Posterior vena cava (tissue), 2 donors: ENCODE data around the gene EML4. TPM values are rescaled to one million over a fixed set of nuclear protein-coding genes. Genes with fewer than 3 reads are reported as not detected.

ENCODE experiments used
- DNase-seq: peaks from one replicate; pipeline ENCODE4 v3.0.0-alpha.2; 2020; ENCODE audit warnings: low spot score
- intact Hi-C, 2 donors: fragments of 100-400 bp; cut with DNase I; formaldehyde crosslinking; loops; one replicate each; pipeline versions ENCODE4 v1.14.1 to v1.14.2; 2022 to 2023
- total RNA-seq, 2 donors: library from RNA; stranded (reverse); fragmentation: NEBNext Ultra II Directional; extraction: Animal tissue kit (Norgen Biotek cat#: 25700); gene quantifications; one replicate each; pipeline ENCODE4 v1.2.1, GENCODE V29; 2021
- donor health status: DM: yes; HTN: yes; CAD: no.
- donor health status: DM: yes; HTN: yes; CAD: no.

Gene EML4
- total RNA-seq, 2 donors from 2014 or later, result 33.9 to 36.6 TPM

GRCh38 chr2:42310007-42310515 is 140.9 kb downstream of the EML4 start:
- no peak for DNase-seq
- intact Hi-C loops, result no loop called here

- intact Hi-C loops, result no loop called here
- no peak for DNase-seq
These were observed 143.0 kb downstream of the EML4 start for GRCh38 chr2:42312106-42312505.

GRCh38 chr2:42314892-42315468 is 145.8 kb downstream of the EML4 start:
- no peak for DNase-seq
- intact Hi-C loops, result no loop called here

- no peak for DNase-seq
- intact Hi-C loops, result no loop called here
These were observed 146.8 kb downstream of the EML4 start for GRCh38 chr2:42315844-42316470.

GRCh38 chr2:42316910-42317309 is 147.8 kb downstream of the EML4 start:
- intact Hi-C loops, result no loop called here

GRCh38 chr2:42317486-42317885 is 148.3 kb downstream of the EML4 start:
- intact Hi-C loops, result no loop called here
- DNase-seq, result no peak

More at GRCh38 chr2:42316910-42317309, 147.8 kb downstream of the EML4 start:
- DNase-seq, result no peak

- intact Hi-C loops, result no loop called here
These were observed 148.8 kb downstream of the EML4 start for GRCh38 chr2:42317945-42318344.

GRCh38 chr2:42319265-42319664 is 150.1 kb downstream of the EML4 start:
- intact Hi-C loops, result no loop called here
- no peak for DNase-seq

More at GRCh38 chr2:42317945-42318344, 148.8 kb downstream of the EML4 start:
- no peak for DNase-seq

GRCh38 chr2:42321452-42322064 is 152.4 kb downstream of the EML4 start:
- DNase-seq, result no peak
- intact Hi-C loops, result no loop called here

GRCh38 chr2:42324244-42324643 is 155.1 kb downstream of the EML4 start:
- DNase-seq, result no peak
- intact Hi-C loops, result no loop called here

- DNase-seq, result no peak
- intact Hi-C loops, result loop anchor here in 1 of 2 donors (5.0 kb wide), 1 partner anchor 228 kb away; no protein-coding TSS in a partner anchor
These were observed 155.8 kb downstream of the EML4 start for GRCh38 chr2:42324949-42325348.

GRCh38 chr2:42325609-42326008 is 156.5 kb downstream of the EML4 start:
- DNase-seq, result no peak
- intact Hi-C loops, result loop anchor here in 1 of 2 donors (5.0 kb wide), 1 partner anchor 228 kb away; no protein-coding TSS in a partner anchor

GRCh38 chr2:42327125-42327524 is 158.0 kb downstream of the EML4 start:
- intact Hi-C loops, result loop anchor here in 1 of 2 donors (5.0 kb wide), 1 partner anchor 230 kb away; no protein-coding TSS in a partner anchor
- DNase-seq, result no peak

GRCh38 chr2:42328148-42328833 is 159.1 kb downstream of the EML4 start:
- intact Hi-C loops, result loop anchor here in 1 of 2 donors (5.0 kb wide), 1 partner anchor 231 kb away; no protein-coding TSS in a partner anchor

GRCh38 chr2:42328923-42329322 is 159.8 kb downstream of the EML4 start:
- intact Hi-C loops, result loop anchor here in 1 of 2 donors (5.0 kb wide), 1 partner anchor 232 kb away; no protein-coding TSS in a partner anchor
- no peak for DNase-seq

More at GRCh38 chr2:42328148-42328833, 159.1 kb downstream of the EML4 start:
- no peak for DNase-seq

GRCh38 chr2:42329736-42330135 is 160.6 kb downstream of the EML4 start:
- intact Hi-C loops, result loop anchor here (5.0 kb wide), 1 partner anchor 232 kb away; no protein-coding TSS in a partner anchor
- no peak for DNase-seq

GRCh38 chr2:42331569-42332284 is 162.6 kb downstream of the EML4 start:
- DNase-seq, result no peak
- intact Hi-C loops, result loop anchor here in 1 of 2 donors (5.0 kb wide), 1 partner anchor 234 kb away; no protein-coding TSS in a partner anchor

GRCh38 chr2:42332575-42332974 is 163.4 kb downstream of the EML4 start:
- intact Hi-C loops, result loop anchor here in 1 of 2 donors (5.0 kb wide), 1 partner anchor 235 kb away; no protein-coding TSS in a partner anchor
- DNase-seq, result no peak

- intact Hi-C loops, result loop anchor here in 1 of 2 donors (5.0 kb wide), 1 partner anchor 236 kb away; no protein-coding TSS in a partner anchor
- no peak for DNase-seq
These were observed 164.4 kb downstream of the EML4 start for GRCh38 chr2:42333579-42333978.
